Liver (tissue), 9 donors: ENCODE data around the gene SNX32. TPM values are rescaled to one million over a fixed set of nuclear protein-coding genes. Genes with fewer than 3 reads are reported as not detected.

Source experiments
- DNase-seq: peaks from one replicate; pipeline ENCODE4 v3.0.0-alpha.2; 2017; ENCODE audit warnings: low spot score
- H3K27ac ChIP-seq, 2 donors: one replicate each; pipeline ENCODE4 v1.7.0; 2013; ENCODE audit warnings: inconsistent platforms in 2 of 2, low read length in 2 of 2, control low read depth in 1 of 2, low read depth in 1 of 2, mild to moderate bottlenecking in 1 of 2
- H3K27me3 ChIP-seq, 4 donors: one replicate each; pipeline versions ENCODE4 v1.6.1 to v1.7.0; 2013; ENCODE audit warnings: low read length in 3 of 4, inconsistent platforms in 1 of 4, mild to moderate bottlenecking in 1 of 4, moderate library complexity in 1 of 4; ENCODE audit not compliant: control insufficient read depth in 4 of 4, insufficient read depth in 4 of 4
- H3K36me3 ChIP-seq, 4 donors: one replicate each; pipeline versions ENCODE4 v1.6.1 to v1.7.0; 2013; ENCODE audit warnings: low read length in 3 of 4, mild to moderate bottlenecking in 3 of 4, low read depth in 1 of 4, moderate library complexity in 1 of 4; ENCODE audit not compliant: control insufficient read depth in 4 of 4, insufficient read depth in 3 of 4
- H3K4me1 ChIP-seq, 4 donors: one replicate each; pipeline versions ENCODE4 v1.6.1 to v1.7.0; 2013; ENCODE audit warnings: low read length in 3 of 4, mild to moderate bottlenecking in 3 of 4, moderate library complexity in 1 of 4; ENCODE audit not compliant: control insufficient read depth in 4 of 4, insufficient read depth in 4 of 4
- H3K4me3 ChIP-seq, 3 donors: one replicate each; pipeline versions ENCODE4 v1.6.1 to v1.7.0; 2013; ENCODE audit warnings: low read length in 3 of 3, control low read depth in 1 of 3, low read depth in 1 of 3, mild to moderate bottlenecking in 1 of 3
- H3K9ac ChIP-seq, 2 donors: one replicate each; pipeline ENCODE4 v1.7.0; 2013; ENCODE audit warnings: low read length in 2 of 2, mild to moderate bottlenecking in 2 of 2, moderate library complexity in 2 of 2, control low read depth in 1 of 2, low read depth in 1 of 2
- H3K9me3 ChIP-seq, 4 donors: one replicate each; pipeline versions ENCODE4 v1.6.1 to v1.7.0; 2013; ENCODE audit warnings: low read length in 3 of 4; ENCODE audit not compliant: control insufficient read depth in 4 of 4
- FOXA1 ChIP-seq: IDR thresholded peaks from 2 replicates; pipeline ENCODE4 v1.6.1; 2016; ENCODE audit warnings: antibody characterized with exemption
- FOXA2 ChIP-seq: IDR thresholded peaks from 2 replicates; pipeline ENCODE4 v1.6.1; 2016; ENCODE audit warnings: antibody characterized with exemption
- HNF4A ChIP-seq, 2 donors: conservative IDR thresholded peaks; 2 replicates each; pipeline ENCODE4 v1.6.1; 2016; ENCODE audit warnings: antibody characterized with exemption in 2 of 2, mild to moderate bottlenecking in 2 of 2
- JUND ChIP-seq, 2 donors: IDR thresholded peaks; 2 replicates each; pipeline ENCODE4 v1.6.1; 2016; ENCODE audit warnings: antibody characterized with exemption in 2 of 2
- NR2F2 ChIP-seq: IDR thresholded peaks from 2 replicates; pipeline ENCODE4 v1.6.1; 2016; ENCODE audit warnings: antibody characterized with exemption
- RXRA ChIP-seq, 2 donors: IDR thresholded peaks; 2 replicates each; pipeline ENCODE4 v1.6.1; 2017 to 2018; ENCODE audit warnings: antibody characterized with exemption in 2 of 2, mild to moderate bottlenecking in 1 of 2
- TAF1 ChIP-seq: conservative IDR thresholded peaks from 2 replicates; pipeline ENCODE4 v1.6.1; 2016; ENCODE audit warnings: antibody characterized with exemption, mild to moderate bottlenecking
- YY1 ChIP-seq: IDR thresholded peaks from 2 replicates; pipeline ENCODE4 v1.6.1; 2016; ENCODE audit warnings: antibody characterized with exemption, mild to moderate bottlenecking
- WGBS: extraction: QIAGEN DNeasy Blood & Tissue Kit; methylation state at CpG from one replicate; pipeline ENCODE4 v1.1.7; 2013; 5-methylcytosine and 5-hydroxymethylcytosine counted together
- polyA plus RNA-seq, 2 donors: library from polyadenylated mRNA; stranded (reverse) in 1 of 2; unstranded in 1 of 2; fragments of 200-250 nt in 1 of 2; fragments of >200 nt in 1 of 2; fragmentation: Nextera tagmentation in 1 of 2; extraction: Ambion mirVana in 1 of 2; gene quantifications; one replicate each; pipeline versions ENCODE4 v1.2.1 to v1.2.3, GENCODE V29; 2013 to 2015
- total RNA-seq, 2 donors: library from RNA; depleted of rRNA; stranded (reverse); fragments of >200 nt; gene quantifications; one replicate each; pipeline ENCODE4 v1.2.3, GENCODE V29; 2014
- TF ChIP-seq, protein P1 (sequence below): IDR thresholded peaks from 2 replicates; pipeline ENCODE4 v1.6.1; 2016; ENCODE audit warnings: antibody characterized with exemption, mild to moderate bottlenecking
- TF ChIP-seq, protein P2 (sequence below): IDR thresholded peaks from 2 replicates; pipeline ENCODE4 v1.6.1; 2016; ENCODE audit warnings: antibody characterized with exemption
- donor health status: healthy.
- donor health status: healthy.
- donor health status: healthy.
- donor health status: healthy.
- donor health status: healthy.

SNX32 gene
- total and polyA plus RNA-seq, 4 donors = under 0.01 to 0.38 (median 0.06) TPM

DNA sequence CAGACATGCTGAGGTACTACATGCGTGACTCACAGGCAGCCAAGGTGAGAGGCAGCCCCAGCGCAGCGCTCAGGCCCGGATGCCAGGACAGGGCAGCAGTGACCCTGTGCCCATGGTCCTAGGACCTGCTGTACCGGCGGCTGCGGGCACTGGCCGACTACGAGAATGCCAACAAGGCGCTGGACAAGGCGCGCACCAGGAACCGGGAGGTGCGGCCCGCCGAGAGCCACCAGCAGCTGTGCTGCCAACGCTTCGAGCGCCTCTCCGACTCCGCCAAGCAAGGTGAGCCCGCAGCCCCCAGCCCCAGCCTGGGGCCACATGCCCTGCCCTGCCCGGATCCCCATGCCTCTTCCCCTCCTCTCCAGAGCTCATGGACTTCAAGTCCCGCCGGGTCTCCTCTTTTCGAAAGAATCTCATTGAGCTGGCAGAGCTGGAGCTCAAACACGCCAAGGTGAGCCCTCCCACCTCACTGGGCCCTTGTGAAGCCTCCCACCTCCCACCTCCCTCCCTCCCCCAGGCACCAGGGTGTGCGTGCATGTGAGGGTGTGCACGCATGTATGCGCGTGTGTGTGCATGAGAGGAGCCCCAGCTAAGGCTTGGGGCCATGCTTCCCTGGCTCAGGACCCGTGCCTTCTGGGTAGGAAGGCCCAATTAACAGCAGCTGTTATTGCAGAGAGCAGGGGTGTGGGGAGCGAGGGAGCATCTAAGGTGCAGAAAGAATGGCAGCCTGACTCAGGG lies 18.9 kb downstream of the SNX32 start:
- no peaks in the 10 kb centered on the region for H3K27me3 ChIP-seq
- no peak for DNase-seq
- H3K9ac ChIP-seq = no peak overlapping the region
- WGBS = 93% methylated on average over 33 of the region's 33 CpGs
- peaks cover 2 to 19% (median 10%) of the 10 kb centered on the region in 4 donors for H3K4me1 ChIP-seq
- H3K9me3 ChIP-seq = peaks cover 0 to 7% (median 2%) of the 10 kb centered on the region in 4 donors
- no peak overlapping the region for H3K27ac ChIP-seq
- no peak for TF ChIP-seq FOXA1
- TF ChIP-seq, protein P1, sequence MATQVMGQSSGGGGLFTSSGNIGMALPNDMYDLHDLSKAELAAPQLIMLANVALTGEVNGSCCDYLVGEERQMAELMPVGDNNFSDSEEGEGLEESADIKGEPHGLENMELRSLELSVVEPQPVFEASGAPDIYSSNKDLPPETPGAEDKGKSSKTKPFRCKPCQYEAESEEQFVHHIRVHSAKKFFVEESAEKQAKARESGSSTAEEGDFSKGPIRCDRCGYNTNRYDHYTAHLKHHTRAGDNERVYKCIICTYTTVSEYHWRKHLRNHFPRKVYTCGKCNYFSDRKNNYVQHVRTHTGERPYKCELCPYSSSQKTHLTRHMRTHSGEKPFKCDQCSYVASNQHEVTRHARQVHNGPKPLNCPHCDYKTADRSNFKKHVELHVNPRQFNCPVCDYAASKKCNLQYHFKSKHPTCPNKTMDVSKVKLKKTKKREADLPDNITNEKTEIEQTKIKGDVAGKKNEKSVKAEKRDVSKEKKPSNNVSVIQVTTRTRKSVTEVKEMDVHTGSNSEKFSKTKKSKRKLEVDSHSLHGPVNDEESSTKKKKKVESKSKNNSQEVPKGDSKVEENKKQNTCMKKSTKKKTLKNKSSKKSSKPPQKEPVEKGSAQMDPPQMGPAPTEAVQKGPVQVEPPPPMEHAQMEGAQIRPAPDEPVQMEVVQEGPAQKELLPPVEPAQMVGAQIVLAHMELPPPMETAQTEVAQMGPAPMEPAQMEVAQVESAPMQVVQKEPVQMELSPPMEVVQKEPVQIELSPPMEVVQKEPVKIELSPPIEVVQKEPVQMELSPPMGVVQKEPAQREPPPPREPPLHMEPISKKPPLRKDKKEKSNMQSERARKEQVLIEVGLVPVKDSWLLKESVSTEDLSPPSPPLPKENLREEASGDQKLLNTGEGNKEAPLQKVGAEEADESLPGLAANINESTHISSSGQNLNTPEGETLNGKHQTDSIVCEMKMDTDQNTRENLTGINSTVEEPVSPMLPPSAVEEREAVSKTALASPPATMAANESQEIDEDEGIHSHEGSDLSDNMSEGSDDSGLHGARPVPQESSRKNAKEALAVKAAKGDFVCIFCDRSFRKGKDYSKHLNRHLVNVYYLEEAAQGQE = no peak
- TF ChIP-seq HNF4A (conservative IDR thresholded peaks at IDR 0.05) = no peak
- TF ChIP-seq NR2F2 = no peak
- no peak for TF ChIP-seq FOXA2
- no peak for TF ChIP-seq TAF1
- TF ChIP-seq, protein P2, sequence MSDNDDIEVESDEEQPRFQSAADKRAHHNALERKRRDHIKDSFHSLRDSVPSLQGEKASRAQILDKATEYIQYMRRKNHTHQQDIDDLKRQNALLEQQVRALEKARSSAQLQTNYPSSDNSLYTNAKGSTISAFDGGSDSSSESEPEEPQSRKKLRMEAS = no peak
- no peak for TF ChIP-seq YY1
- peaks cover 13 to 39% (median 20%) of the 10 kb centered on the region in 4 donors for H3K36me3 ChIP-seq
- H3K4me3 ChIP-seq = no peak overlapping the region

DNA sequence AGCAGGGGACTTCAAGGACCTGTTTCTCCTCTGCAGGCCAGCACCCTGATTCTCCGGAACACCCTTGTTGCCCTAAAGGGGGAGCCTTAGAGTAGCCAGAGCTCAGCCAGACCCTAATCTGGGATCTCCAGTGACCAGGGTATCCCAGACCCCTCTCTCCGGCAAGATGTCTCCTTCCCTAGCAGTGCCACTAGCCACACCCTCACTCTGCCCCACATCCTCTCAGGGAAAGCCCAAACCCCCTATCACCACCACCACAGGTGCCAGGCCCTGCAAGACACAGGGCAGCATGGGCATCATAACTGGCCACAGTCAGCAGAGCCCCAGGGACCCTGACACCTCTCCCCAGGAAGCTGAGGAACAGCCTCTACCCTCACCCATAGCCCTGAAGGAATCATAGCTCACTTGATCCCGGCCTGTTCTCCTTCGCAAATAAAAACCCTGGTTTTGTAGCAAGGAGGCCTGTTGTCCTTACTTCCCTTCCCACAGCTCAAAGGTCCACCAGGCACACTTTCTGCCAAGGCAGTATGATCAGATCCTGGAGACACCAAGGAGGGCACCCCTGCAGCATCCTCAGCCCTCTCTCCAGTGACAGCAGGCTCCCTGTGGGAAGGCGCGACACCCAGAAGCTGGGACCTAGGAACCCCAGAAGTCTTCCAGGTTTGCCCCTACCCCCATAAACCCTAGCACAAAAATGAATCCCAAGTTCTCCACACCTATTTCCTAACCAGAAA lies 19.6 kb downstream of the SNX32 start:
- H3K36me3 ChIP-seq = peaks cover 13 to 39% (median 20%) of the 10 kb centered on the region in 4 donors
- H3K9ac ChIP-seq = no peak overlapping the region
- H3K9me3 ChIP-seq = peaks cover 0 to 7% (median 2%) of the 10 kb centered on the region in 4 donors
- TF ChIP-seq NR2F2 = no peak
- no peak for TF ChIP-seq JUND (IDR thresholded peaks at IDR 0.05)
- TF ChIP-seq RXRA (IDR thresholded peaks at IDR 0.05) = no peak
- TF ChIP-seq, protein P1 = no peak
- H3K4me3 ChIP-seq = no peak overlapping the region
- no peaks in the 10 kb centered on the region for H3K27me3 ChIP-seq
- H3K4me1 ChIP-seq = peaks cover 2 to 21% (median 11%) of the 10 kb centered on the region in 4 donors
- WGBS = 87% methylated on average over 6 of the region's 6 CpGs
- no peak for DNase-seq
- no peak overlapping the region for H3K27ac ChIP-seq
